Testis (tissue), 2 donors: ENCODE measurements around the gene SERGEF.

ENCODE experiments used
- CTCF ChIP-seq, 3 experiments: fragments of 450-650 bp in 2 of 3; fragments of 200-600 bp in 1 of 3; sonication (generic) in 1 of 3; IDR thresholded peaks; one replicate each; pipeline ENCODE4 v1.5.1; 2016 to 2019; ENCODE audit warnings: antibody characterized with exemption in 3 of 3, mild to moderate bottlenecking in 2 of 3, moderate library complexity in 1 of 3
- POLR2A ChIP-seq: fragments of 450-650 bp; IDR thresholded peaks from one replicate; pipeline ENCODE4 v1.6.1; 2017; ENCODE audit warnings: antibody characterized with exemption, mild to moderate bottlenecking, moderate library complexity

GRCh38 chr11:17905477-17905876, 107.4 kb downstream of the SERGEF start:
- no peak for TF ChIP-seq CTCF (IDR thresholded peaks at IDR 0.05)
- no peak for TF ChIP-seq POLR2A
